H9 (cell line): ENCODE data around the gene ANP32B. TPM values are rescaled to one million over a fixed set of nuclear protein-coding genes. Genes with fewer than 3 reads are reported as not detected.

ENCODE experiments used
- DNase-seq: peaks from one replicate; pipeline ENCODE4 v3.0.0-alpha.2; 2017
- H2AFZ ChIP-seq: one replicate; pipeline ENCODE4 v1.6.1; 2013; ENCODE audit warnings: mild to moderate bottlenecking, low read length, control low read depth, moderate library complexity
- H2AK5ac ChIP-seq: 2 replicates; pipeline ENCODE4 v1.6.1; 2013; ENCODE audit warnings: low read length, control low read depth, mixed read lengths; ENCODE audit not compliant: insufficient read length
- H2BK120ac ChIP-seq: one replicate; pipeline ENCODE4 v1.6.1; 2013; ENCODE audit warnings: low read depth, mild to moderate bottlenecking, low read length, control low read depth, inconsistent platforms; ENCODE audit not compliant: poor library complexity, severe bottlenecking
- H2BK12ac ChIP-seq: 2 replicates; pipeline ENCODE4 v1.6.1; 2013; ENCODE audit warnings: low read length, control low read depth, mixed read lengths, low read depth; ENCODE audit not compliant: insufficient read length
- H2BK15ac ChIP-seq: 2 replicates; pipeline ENCODE4 v1.6.1; 2013; ENCODE audit warnings: low read depth, low read length, control low read depth
- H2BK20ac ChIP-seq: one replicate; pipeline ENCODE4 v1.6.1; 2013; ENCODE audit warnings: low read depth, mild to moderate bottlenecking, low read length, control low read depth, inconsistent platforms; ENCODE audit not compliant: poor library complexity, severe bottlenecking
- H2BK5ac ChIP-seq: 2 replicates; pipeline ENCODE4 v1.6.1; 2013; ENCODE audit warnings: low read length, control low read depth, mixed read lengths; ENCODE audit not compliant: insufficient read length
- H3K14ac ChIP-seq: 2 replicates; pipeline ENCODE4 v1.6.1; 2013; ENCODE audit warnings: low read length, control low read depth; ENCODE audit not compliant: insufficient read depth
- H3K18ac ChIP-seq: 2 replicates; pipeline ENCODE4 v1.6.1; 2013; ENCODE audit warnings: low read depth, mild to moderate bottlenecking, mixed read lengths, low read length, control low read depth; ENCODE audit not compliant: insufficient read length
- H3K23ac ChIP-seq: 2 replicates; pipeline ENCODE4 v1.6.1; 2013; ENCODE audit warnings: low read length, control low read depth, mixed read lengths, low read depth; ENCODE audit not compliant: insufficient read length
- H3K23me2 ChIP-seq: 2 replicates; pipeline ENCODE4 v1.6.1; 2013; ENCODE audit warnings: low read depth, mild to moderate bottlenecking, mixed read lengths, low read length, control low read depth; ENCODE audit not compliant: insufficient read length, poor library complexity, severe bottlenecking
- H3K27ac ChIP-seq: 2 replicates; pipeline ENCODE4 v1.5.1; 2013; ENCODE audit warnings: low read length, control low read depth, mixed read lengths, low read depth; ENCODE audit not compliant: insufficient read length
- H3K27me3 ChIP-seq: 2 replicates; pipeline ENCODE4 v1.6.1; 2013; ENCODE audit warnings: low read length, control low read depth, inconsistent platforms; ENCODE audit not compliant: insufficient read depth
- H3K4ac ChIP-seq: 2 replicates; pipeline ENCODE4 v1.6.1; 2013; ENCODE audit warnings: low read depth, mild to moderate bottlenecking, control low read depth, inconsistent platforms, low read length, moderate library complexity
- H3K4me1 ChIP-seq: 2 replicates; pipeline ENCODE4 v1.6.1; 2013; ENCODE audit warnings: low read length, control low read depth, inconsistent platforms; ENCODE audit not compliant: insufficient read depth
- H3K4me2 ChIP-seq: 2 replicates; pipeline ENCODE4 v1.6.1; 2013; ENCODE audit warnings: low read length, control low read depth, mixed read lengths; ENCODE audit not compliant: insufficient read length, insufficient read depth
- H3K56ac ChIP-seq: 2 replicates; pipeline ENCODE4 v1.6.1; 2013; ENCODE audit warnings: low read depth, mild to moderate bottlenecking, mixed read lengths, low read length, control low read depth; ENCODE audit not compliant: insufficient read length
- H3K79me1 ChIP-seq: 2 replicates; pipeline ENCODE4 v1.6.1; 2013; ENCODE audit warnings: low read depth, mild to moderate bottlenecking, moderate library complexity, low read length, control low read depth, inconsistent platforms; ENCODE audit not compliant: insufficient read depth, poor library complexity, severe bottlenecking
- H3K79me2 ChIP-seq: 2 replicates; pipeline ENCODE4 v1.6.1; 2013; ENCODE audit warnings: low read length, control low read depth, inconsistent platforms; ENCODE audit not compliant: insufficient read depth
- H3K9ac ChIP-seq: 2 replicates; pipeline ENCODE4 v1.6.1; 2013; ENCODE audit warnings: low read length, control low read depth, mixed read lengths; ENCODE audit not compliant: insufficient read length; ENCODE audit errors: extremely low read depth
- H3K9me3 ChIP-seq: one replicate; pipeline ENCODE4 v1.6.1; 2013; ENCODE audit warnings: low read depth, low read length, inconsistent platforms; ENCODE audit not compliant: control insufficient read depth
- H3T11ph ChIP-seq: one replicate; pipeline ENCODE4 v1.6.1; 2013; ENCODE audit warnings: mild to moderate bottlenecking, low read length, control low read depth, inconsistent platforms
- H4K20me1 ChIP-seq: one replicate; pipeline ENCODE4 v1.6.1; 2013; ENCODE audit not compliant: control insufficient read depth, insufficient read length, insufficient read depth
- H4K5ac ChIP-seq: 2 replicates; pipeline ENCODE4 v1.6.1; 2013; ENCODE audit warnings: low read depth, mild to moderate bottlenecking, mixed read lengths, low read length, control low read depth; ENCODE audit not compliant: insufficient read length
- H4K8ac ChIP-seq: replicated peaks from 2 replicates; pipeline ENCODE4 v1.6.1; 2013; ENCODE audit warnings: low read length, control low read depth, mixed read lengths, low read depth; ENCODE audit not compliant: insufficient read length
- H4K91ac ChIP-seq: 2 replicates; pipeline ENCODE4 v1.6.1; 2013; ENCODE audit warnings: low read depth, mild to moderate bottlenecking, moderate library complexity, mixed read lengths, low read length, control low read depth; ENCODE audit not compliant: insufficient read length
- H3K27ac Mint-ChIP-seq, 3 experiments: 2 replicates in 2 of 3; 3 replicates in 1 of 3; pipeline ENCODE4 v1.8.0; 2020 to 2021; ENCODE audit warnings: mixed read lengths in 3 of 3, mild to moderate bottlenecking in 1 of 3, moderate library complexity in 1 of 3
- H3K27me3 Mint-ChIP-seq: 2 replicates; pipeline ENCODE4 v1.8.0; 2021; ENCODE audit warnings: low read depth, mild to moderate bottlenecking, moderate library complexity, mixed read lengths
- H3K36me3 Mint-ChIP-seq, 3 experiments: 2 replicates in 2 of 3; 3 replicates in 1 of 3; pipeline ENCODE4 v1.8.0; 2020 to 2021; ENCODE audit warnings: low read depth in 3 of 3, mixed read lengths in 3 of 3; ENCODE audit not compliant: insufficient read depth in 1 of 3
- H3K4me1 Mint-ChIP-seq, 2 experiments: 2 replicates each; pipeline ENCODE4 v1.8.0; 2020; ENCODE audit warnings: mixed read lengths in 2 of 2
- H3K4me3 Mint-ChIP-seq, 2 experiments: 2 replicates in 1 of 2; 3 replicates in 1 of 2; pipeline ENCODE4 v1.8.0; 2020 to 2021; ENCODE audit warnings: mild to moderate bottlenecking in 2 of 2, mixed read lengths in 2 of 2, moderate library complexity in 1 of 2
- H3K9me3 Mint-ChIP-seq, 2 experiments: 2 replicates in 1 of 2; 3 replicates in 1 of 2; pipeline ENCODE4 v1.8.0; 2020; ENCODE audit warnings: mild to moderate bottlenecking in 2 of 2, mixed read lengths in 2 of 2, moderate library complexity in 1 of 2
- CTCF ChIP-seq: fragments of 200-600 bp; sonication (generic); conservative IDR thresholded peaks from 3 replicates; pipeline ENCODE4 v1.8.0; 2021; ENCODE audit warnings: antibody characterized with exemption, mild to moderate bottlenecking
- WGBS: extraction: QIAGEN DNeasy Blood & Tissue Kit; methylation state at CpG from one replicate; pipeline ENCODE4 v1.1.7; 2013; ENCODE audit warnings: missing lambda C conversion rate, low lambda C conversion rate, mixed read lengths; ENCODE audit not compliant: insufficient read length; ENCODE audit errors: extremely low coverage; 5-methylcytosine and 5-hydroxymethylcytosine counted together
- total RNA-seq: library from RNA; stranded (reverse); gene quantifications from 2 replicates; pipeline ENCODE4 v1.2.1, GENCODE V29; 2021

ANP32B gene
- total RNA-seq, 1 experiment from 2014 or later, result 91.6 TPM

GRCh38 chr9:97938081-97938644 is 45.0 kb upstream of the ANP32B start, which contains the start of gene HEMGN:
HEMGN (minus strand) TSS chr9:97938172; CDS start chr9:97938136, 36 bp downstream.
- no peak within 1 kb of the TSS for H3K14ac ChIP-seq
- no peaks in the 10 kb centered on the region for H4K20me1 ChIP-seq
- WGBS, result no CpG with 5 or more reads among the region's 3 CpGs
- no peaks in the 10 kb centered on the region for H3K79me2 ChIP-seq
- H4K8ac ChIP-seq, result no peak within 1 kb of the TSS
- H2AK5ac ChIP-seq, result no peak within 1 kb of the TSS
- H3K4me1 ChIP-seq, result no peaks in the 10 kb centered on the region
- H3K56ac ChIP-seq, result no peak within 1 kb of the TSS
- Mint-ChIP-seq H3K9me3 (no peaks in the 10 kb centered on the region), H3K36me3 (no peaks in the 10 kb centered on the region), H3K27ac (no peak within 1 kb of the TSS), H3K27me3 (peaks cover 34% of the 10 kb centered on the region), H3K4me3 (no peak within 1 kb of the TSS), H3K4me1 (no peaks in the 10 kb centered on the region)
- no peak within 1 kb of the TSS for H3K27ac ChIP-seq
- no peak within 1 kb of the TSS for H2BK12ac ChIP-seq
- no peak within 1 kb of the TSS for H2AFZ ChIP-seq
- no peak within 1 kb of the TSS for H2BK20ac ChIP-seq
- H2BK120ac ChIP-seq, result no peak within 1 kb of the TSS
- no peak within 1 kb of the TSS for H4K91ac ChIP-seq
- no peaks in the 10 kb centered on the region for H3K79me1 ChIP-seq
- no peak for TF ChIP-seq CTCF
- H3K4ac ChIP-seq, result no peak within 1 kb of the TSS
- no peak for DNase-seq
- H3K27me3 ChIP-seq, result peaks cover 4% of the 10 kb centered on the region; the same call in 1 of the 2 replicates
- no peak within 1 kb of the TSS for H3K4me2 ChIP-seq
- no peak within 1 kb of the TSS for H2BK5ac ChIP-seq
- no peaks in the 10 kb centered on the region for H3K23me2 ChIP-seq
- no peak within 1 kb of the TSS for H4K5ac ChIP-seq
- H3K23ac ChIP-seq, result no peak within 1 kb of the TSS
- H3K18ac ChIP-seq, result no peak within 1 kb of the TSS
- H3K9ac ChIP-seq, result no peak within 1 kb of the TSS
- no peaks in the 10 kb centered on the region for H3K9me3 ChIP-seq
- H2BK15ac ChIP-seq, result no peak within 1 kb of the TSS
- no peak within 1 kb of the TSS for H3T11ph ChIP-seq
